GM10266 (cell line): ENCODE results near the gene HOXD11.

Source experiments
- DNase-seq: peaks from one replicate; pipeline ENCODE4 v3.0.0; 2012; ENCODE audit errors: extremely low spot score
- CTCF ChIP-seq: IDR thresholded peaks from 2 replicates; pipeline ENCODE4 v1.5.1; 2012; ENCODE audit warnings: mild to moderate bottlenecking, low read depth; ENCODE audit not compliant: control insufficient read depth, insufficient read depth; ENCODE audit errors: missing control alignments

Gene HOXD11

GRCh38 chr2:176155356-176156044 lies 48.4 kb downstream of the HOXD11 start:
- no peak for DNase-seq

GRCh38 chr2:176156301-176156806 lies 49.3 kb downstream of the HOXD11 start:
- no peak for TF ChIP-seq CTCF
- DNase-seq = no peak

More at GRCh38 chr2:176155356-176156044, 48.4 kb downstream of the HOXD11 start:
- no peak for TF ChIP-seq CTCF

- no peak for DNase-seq
- no peak for TF ChIP-seq CTCF
Observed at GRCh38 chr2:176156807-176157498, 49.9 kb downstream of the HOXD11 start, which contains the start of gene HOXD3. Gene HOXD3 (plus strand): TSS chr2:176157307. CDS start chr2:176169115, 11,808 bp downstream.

- no peak for DNase-seq
- no peak for TF ChIP-seq CTCF
Observed at GRCh38 chr2:176157499-176158185, 50.6 kb downstream of the HOXD11 start.

GRCh38 chr2:176158186-176158591 lies 51.1 kb downstream of the HOXD11 start:
- no peak for TF ChIP-seq CTCF
- no peak for DNase-seq

- DNase-seq = no peak
Observed at GRCh38 chr2:176158855-176159662, 52.0 kb downstream of the HOXD11 start.

More at GRCh38 chr2:176158855-176159662, 52.0 kb downstream of the HOXD11 start:
- no peak for TF ChIP-seq CTCF
